ENCODE measurements around the gene ARHGEF9.

DNA sequence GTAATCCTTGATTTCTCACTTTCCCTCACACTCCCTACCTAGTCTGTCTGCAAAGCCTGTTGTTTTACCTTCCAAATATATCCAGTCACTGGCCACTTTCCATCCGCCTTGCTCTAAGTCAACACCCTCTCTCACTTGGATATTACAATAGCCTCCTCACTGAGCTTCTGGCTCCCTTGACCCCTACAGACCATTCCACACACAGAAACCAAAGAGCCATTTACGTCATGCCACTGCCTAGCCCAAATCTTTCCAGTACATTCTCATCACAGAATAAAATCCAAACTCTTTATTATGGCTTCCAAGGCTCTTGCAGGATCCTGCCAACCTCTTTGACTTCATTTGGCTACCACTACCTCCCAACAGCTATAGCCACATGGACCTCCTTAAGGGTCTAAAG is 25.7 kb upstream of the ARHGEF9 start:
- TF ChIP-seq CTCF (conservative IDR thresholded peaks at IDR 0.05; ENCODE audit: low read length), result no peak
- no peak for TF ChIP-seq EZH2phosphoT487 (IDR thresholded peaks at IDR 0.05; ENCODE audit: borderline replicate concordance, low read depth, low read length)

Data from OCI-LY7 (cell line).